OCI-LY1 (cell line): ENCODE results near the gene PRSS3.

Experiments used
- H2AFZ ChIP-seq: fragments of 200-600 bp; sonication (generic), shearing (Covaris generic); 2 replicates; pipeline ENCODE4 v1.6.0; 2014; ENCODE audit warnings: antibody characterized with exemption, mild to moderate bottlenecking, low read length
- H3F3A ChIP-seq: fragments of 200-600 bp; sonication (generic), shearing (Covaris generic); 2 replicates; pipeline ENCODE4 v1.6.0; 2014; ENCODE audit warnings: mild to moderate bottlenecking, antibody characterized with exemption, low read length, moderate library complexity; ENCODE audit not compliant: insufficient read depth
- H3K27ac ChIP-seq: fragments of 200-600 bp; sonication (generic); 2 replicates; pipeline ENCODE4 v1.5.1; 2014; ENCODE audit warnings: low read length, mixed run types, mild to moderate bottlenecking, low read depth; ENCODE audit not compliant: poor library complexity, severe bottlenecking
- H3K27me3 ChIP-seq: fragments of 200-600 bp; sonication (generic); 2 replicates; pipeline ENCODE4 v1.6.0; 2014; ENCODE audit warnings: antibody characterized with exemption, mild to moderate bottlenecking, low read length, moderate library complexity; ENCODE audit not compliant: insufficient read depth
- H3K36me3 ChIP-seq: fragments of 200-600 bp; sonication (generic); 2 replicates; pipeline ENCODE4 v1.6.1; 2014; ENCODE audit warnings: mild to moderate bottlenecking, antibody characterized with exemption, low read length, moderate library complexity, mixed read lengths; ENCODE audit not compliant: insufficient read depth
- H3K4me1 ChIP-seq: fragments of 200-600 bp; sonication (generic); 2 replicates; pipeline ENCODE4 v1.5.1; 2014; ENCODE audit warnings: mild to moderate bottlenecking, low read length, moderate library complexity; ENCODE audit not compliant: insufficient read depth, severe bottlenecking
- H3K4me2 ChIP-seq: fragments of 200-600 bp; sonication (generic), shearing (Covaris generic); 2 replicates; pipeline ENCODE4 v1.6.1; 2014; ENCODE audit warnings: low read length
- H3K4me3 ChIP-seq: fragments of 200-600 bp; sonication (generic); 2 replicates; pipeline ENCODE4 v1.5.1; 2014; ENCODE audit warnings: low read length, low read depth, mild to moderate bottlenecking, mixed read lengths; ENCODE audit not compliant: poor library complexity, severe bottlenecking
- H3K79me2 ChIP-seq: fragments of 200-600 bp; shearing (Covaris generic); 2 replicates; pipeline ENCODE4 v1.6.1; 2016; ENCODE audit warnings: mixed run types, low read length, mixed read lengths; ENCODE audit not compliant: insufficient read depth
- H3K9ac ChIP-seq: fragments of 200-600 bp; sonication (generic), shearing (Covaris generic); 2 replicates; pipeline ENCODE4 v1.6.1; 2014; ENCODE audit warnings: mild to moderate bottlenecking, low read length, mixed read lengths
- H3K9me2 ChIP-seq: fragments of 200-600 bp; sonication (generic), shearing (Covaris generic); 2 replicates; pipeline ENCODE4 v1.6.1; 2014; ENCODE audit warnings: low read depth, mild to moderate bottlenecking, low read length, mixed read lengths
- H3K9me3 ChIP-seq: fragments of 200-600 bp; shearing (Covaris generic); 2 replicates; pipeline ENCODE4 v1.6.1; 2014; ENCODE audit warnings: low read length, mixed read lengths
- H4K20me1 ChIP-seq: fragments of 200-600 bp; sonication (generic), shearing (Covaris generic); 2 replicates; pipeline ENCODE4 v1.6.0; 2016; ENCODE audit warnings: mild to moderate bottlenecking, low read length; ENCODE audit not compliant: insufficient read depth
- EZH2 ChIP-seq: fragments of 200-600 bp; sonication (generic), shearing (Covaris generic); IDR thresholded peaks from 2 replicates; pipeline ENCODE4 v1.8.0; 2017; ENCODE audit warnings: borderline replicate concordance, mixed run types, mild to moderate bottlenecking, antibody characterized with exemption, low read length, moderate library complexity, mixed read lengths
- TF ChIP-seq, protein P1 (sequence below): fragments of 200-600 bp; sonication (generic), shearing (Covaris generic); IDR thresholded peaks from 2 replicates; pipeline ENCODE4 v1.5.1; 2017; ENCODE audit warnings: mild to moderate bottlenecking, antibody characterized with exemption, low read length, moderate library complexity, mixed read lengths

Gene PRSS3

DNA sequence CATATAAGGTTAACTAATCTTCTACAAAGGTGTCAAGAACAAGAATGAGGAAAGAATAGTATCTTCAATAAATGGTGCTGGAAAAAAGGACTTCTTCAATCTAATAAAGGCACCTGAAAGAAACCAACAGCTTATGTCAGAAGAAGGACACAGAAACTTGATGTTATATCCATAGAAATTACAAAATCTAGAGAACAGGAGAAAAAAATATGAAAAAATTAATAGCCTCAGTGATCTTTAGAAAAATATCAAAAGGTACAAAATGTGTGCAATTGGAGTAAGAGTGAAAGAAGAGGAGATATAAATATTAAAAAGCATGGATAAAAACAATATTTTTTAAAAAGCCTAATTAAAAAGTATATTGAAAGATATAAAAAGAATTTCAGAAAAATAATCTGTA lies 18.8 kb upstream of the PRSS3 start:
- Histone ChIP-seq H3K27ac (no peak overlapping the region), H3K4me1 (no peaks in the 10 kb centered on the region), H3K9ac (no peak overlapping the region)

DNA sequence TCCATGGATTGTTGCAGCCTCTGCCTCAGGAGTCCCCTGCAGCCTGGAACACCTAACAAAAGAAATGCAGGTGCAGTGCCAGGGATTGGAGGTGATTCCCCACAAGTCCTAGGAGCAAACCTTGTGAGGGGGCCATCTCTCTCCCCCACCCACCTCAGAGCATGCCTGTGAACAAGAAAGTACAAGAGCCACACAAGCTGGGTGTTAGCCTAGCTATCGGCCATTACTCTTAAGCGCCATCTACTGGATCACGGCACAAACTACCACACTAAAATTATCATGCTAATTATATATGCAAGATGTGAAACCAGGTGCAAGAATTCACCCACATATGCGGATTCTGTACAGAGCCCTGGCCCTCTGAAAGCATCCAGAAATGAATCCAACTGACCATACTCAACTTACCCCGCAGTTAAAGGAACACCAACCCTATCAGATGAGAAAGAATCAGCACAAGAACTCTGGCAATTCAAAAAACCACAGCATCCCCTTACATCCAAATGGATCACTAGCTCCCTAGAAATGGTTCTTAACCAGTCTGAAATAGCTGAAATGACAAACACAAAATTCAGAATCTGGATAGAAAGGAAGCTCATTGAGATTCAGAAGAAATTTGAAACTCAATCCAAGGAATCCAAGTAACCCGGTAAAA lies 16.5 kb upstream of the PRSS3 start:
- Histone ChIP-seq H3K36me3 (no peaks in the 10 kb centered on the region), H3K9me2 (no peaks in the 10 kb centered on the region), H3K4me2 (no peak overlapping the region), H3K4me3 (no peak overlapping the region), H4K20me1 (no peaks in the 10 kb centered on the region), H2AFZ (no peak overlapping the region), H3F3A (no peaks in the 10 kb centered on the region), H3K4me1 (no peaks in the 10 kb centered on the region), H3K9me3 (no peaks in the 10 kb centered on the region), H3K27ac (no peak overlapping the region), H3K79me2 (no peaks in the 10 kb centered on the region), H3K27me3 (no peaks in the 10 kb centered on the region), H3K9ac (no peak overlapping the region)
- TF ChIP-seq, protein P1, sequence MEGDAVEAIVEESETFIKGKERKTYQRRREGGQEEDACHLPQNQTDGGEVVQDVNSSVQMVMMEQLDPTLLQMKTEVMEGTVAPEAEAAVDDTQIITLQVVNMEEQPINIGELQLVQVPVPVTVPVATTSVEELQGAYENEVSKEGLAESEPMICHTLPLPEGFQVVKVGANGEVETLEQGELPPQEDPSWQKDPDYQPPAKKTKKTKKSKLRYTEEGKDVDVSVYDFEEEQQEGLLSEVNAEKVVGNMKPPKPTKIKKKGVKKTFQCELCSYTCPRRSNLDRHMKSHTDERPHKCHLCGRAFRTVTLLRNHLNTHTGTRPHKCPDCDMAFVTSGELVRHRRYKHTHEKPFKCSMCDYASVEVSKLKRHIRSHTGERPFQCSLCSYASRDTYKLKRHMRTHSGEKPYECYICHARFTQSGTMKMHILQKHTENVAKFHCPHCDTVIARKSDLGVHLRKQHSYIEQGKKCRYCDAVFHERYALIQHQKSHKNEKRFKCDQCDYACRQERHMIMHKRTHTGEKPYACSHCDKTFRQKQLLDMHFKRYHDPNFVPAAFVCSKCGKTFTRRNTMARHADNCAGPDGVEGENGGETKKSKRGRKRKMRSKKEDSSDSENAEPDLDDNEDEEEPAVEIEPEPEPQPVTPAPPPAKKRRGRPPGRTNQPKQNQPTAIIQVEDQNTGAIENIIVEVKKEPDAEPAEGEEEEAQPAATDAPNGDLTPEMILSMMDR = peak; percentile 79
- no peak for TF ChIP-seq EZH2

More for the DNA sequence above, 18.8 kb upstream of the PRSS3 start:
- no peak overlapping the region for H3K4me3 ChIP-seq
- H2AFZ ChIP-seq = no peak overlapping the region
- no peaks in the 10 kb centered on the region for H3K9me2 ChIP-seq
- no peaks in the 10 kb centered on the region for H3K9me3 ChIP-seq
- no peaks in the 10 kb centered on the region for H3K27me3 ChIP-seq
- no peak for TF ChIP-seq EZH2
- TF ChIP-seq, protein P1 = no peak
- no peaks in the 10 kb centered on the region for H3K36me3 ChIP-seq
- H4K20me1 ChIP-seq = no peaks in the 10 kb centered on the region
- no peaks in the 10 kb centered on the region for H3F3A ChIP-seq
- H3K4me2 ChIP-seq = no peak overlapping the region
- H3K79me2 ChIP-seq = no peaks in the 10 kb centered on the region

DNA sequence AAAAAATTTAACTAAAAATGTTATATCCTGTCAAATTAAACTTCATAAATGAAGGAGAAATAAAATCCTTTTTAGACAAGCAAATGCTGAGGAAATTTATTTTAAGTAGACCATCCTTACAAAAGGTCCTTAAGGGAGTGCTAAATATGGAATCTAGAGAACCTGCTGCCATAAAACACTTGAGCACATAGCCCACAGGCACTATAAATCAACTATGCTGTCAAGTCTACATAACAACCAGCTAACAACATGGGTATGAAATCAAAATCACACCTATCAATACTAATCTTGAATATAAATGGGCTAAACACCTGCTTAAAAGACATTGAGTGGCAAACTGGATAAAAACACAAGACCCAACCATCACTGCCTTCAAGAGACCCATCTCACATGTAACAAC lies 15.1 kb upstream of the PRSS3 start:
- Histone ChIP-seq H3K4me2 (no peak overlapping the region), H3K36me3 (no peaks in the 10 kb centered on the region), H4K20me1 (no peaks in the 10 kb centered on the region), H3K79me2 (no peaks in the 10 kb centered on the region), H2AFZ (no peak overlapping the region), H3K9me2 (no peaks in the 10 kb centered on the region), H3K4me1 (peaks cover 5% of the 10 kb centered on the region), H3K27ac (no peak overlapping the region), H3K9ac (no peak overlapping the region), H3K4me3 (no peak overlapping the region), H3F3A (no peaks in the 10 kb centered on the region), H3K9me3 (no peaks in the 10 kb centered on the region), H3K27me3 (no peaks in the 10 kb centered on the region)
- no peak for TF ChIP-seq EZH2
- TF ChIP-seq, protein P1 = no peak
